Natural killer cell treated with Interleukin-12 subunit alpha and Interleukin-12 subunit beta and Interleukin-15 and Interleukin-18, amount 100 ng/mL, for 72 hours (primary cell): ENCODE results near the gene KRT3. TPM values are rescaled to one million over a fixed set of nuclear protein-coding genes. Genes with fewer than 3 reads are reported as not detected.
A peak's percentile ranks its signal among the peaks of the same experiment; 100 is the strongest.

ENCODE experiments used
- ATAC-seq, 2 donors: fragments of 150-1000 bp; cut with Tn5 transposase in 1 of 2; sonication (Bioruptor Pico), chemical (Tn5 transposase) in 1 of 2; 2 replicates each; pipeline ENCODE4 v1.10.0; 2021
- DNase-seq: peaks from one replicate; pipeline ENCODE4 v3.0.0; 2022; ENCODE audit warnings: low spot score
- H3K27ac Mint-ChIP-seq, 2 donors: 1 replicate in 1 of 2; 2 replicates in 1 of 2; pipeline ENCODE4 v1.8.0; 2022; ENCODE audit warnings: mixed read lengths in 2 of 2, mild to moderate bottlenecking in 1 of 2, moderate library complexity in 1 of 2
- H3K27me3 Mint-ChIP-seq, 2 donors: 1 replicate in 1 of 2; 2 replicates in 1 of 2; pipeline ENCODE4 v1.8.0; 2022; ENCODE audit warnings: mixed read lengths in 2 of 2
- H3K36me3 Mint-ChIP-seq: one replicate; pipeline ENCODE4 v1.8.0; 2022; ENCODE audit warnings: mixed read lengths
- H3K4me1 Mint-ChIP-seq, 2 donors: 1 replicate in 1 of 2; 2 replicates in 1 of 2; pipeline ENCODE4 v1.8.0; 2022; ENCODE audit warnings: low read depth in 2 of 2, mixed read lengths in 2 of 2, mild to moderate bottlenecking in 1 of 2
- H3K4me3 Mint-ChIP-seq: one replicate; pipeline ENCODE4 v1.8.0; 2022; ENCODE audit warnings: mixed read lengths
- H3K9me3 Mint-ChIP-seq: 2 replicates; pipeline ENCODE4 v1.8.0; 2022; ENCODE audit warnings: mixed read lengths
- total RNA-seq, 2 donors: library from RNA; stranded (reverse); gene quantifications; one replicate each; pipeline ENCODE4 v1.2.3, GENCODE V29; 2022

The KRT3 gene
- total RNA-seq, 2 donors from 2014 or later, result not detected

GRCh38 chr12:52814710-52815155 lies 18.8 kb upstream of the KRT3 start:
- H3K36me3 Mint-ChIP-seq, result no peaks in the 10 kb centered on the region
- no peak overlapping the region for H3K4me3 Mint-ChIP-seq
- H3K9me3 Mint-ChIP-seq, result no peaks in the 10 kb centered on the region
- ATAC-seq (no peak), DNase-seq (no peak)
- H3K27ac Mint-ChIP-seq, result no peak overlapping the region
- peaks cover 0 to 4% of the 10 kb centered on the region in 2 donors for H3K4me1 Mint-ChIP-seq
- H3K27me3 Mint-ChIP-seq, result peaks cover 0 to 2% of the 10 kb centered on the region in 2 donors

- no peaks in the 10 kb centered on the region for H3K36me3 Mint-ChIP-seq
- H3K4me1 Mint-ChIP-seq, result peaks cover 0 to 4% of the 10 kb centered on the region in 2 donors
- no peaks in the 10 kb centered on the region for H3K9me3 Mint-ChIP-seq
- H3K27ac Mint-ChIP-seq, result no peak within 1 kb of the TSS
- no peak within 1 kb of the TSS for H3K4me3 Mint-ChIP-seq
- peak in 1 of 2 donors; percentile 40 for ATAC-seq
- DNase-seq, result no peak
- peaks cover 2 to 5% of the 10 kb centered on the region in 2 donors for H3K27me3 Mint-ChIP-seq
Measured at GRCh38 chr12:52813885-52814709, 18.2 kb upstream of the KRT3 start, which contains the start of gene KRT4. Gene KRT4 (minus strand): TSS chr12:52814116. CDS start chr12:52814058, 58 bp downstream.

GRCh38 chr12:52813203-52813819 lies 17.4 kb upstream of the KRT3 start:
- peaks cover 2 to 7% of the 10 kb centered on the region in 2 donors for H3K27me3 Mint-ChIP-seq
- H3K4me1 Mint-ChIP-seq, result peaks cover 0 to 4% of the 10 kb centered on the region in 2 donors
- no peak overlapping the region for H3K27ac Mint-ChIP-seq
- no peak overlapping the region for H3K4me3 Mint-ChIP-seq
- ATAC-seq (no peak), DNase-seq (no peak)
- no peaks in the 10 kb centered on the region for H3K9me3 Mint-ChIP-seq
- no peaks in the 10 kb centered on the region for H3K36me3 Mint-ChIP-seq

- peaks cover 0 to 4% of the 10 kb centered on the region in 2 donors for H3K4me1 Mint-ChIP-seq
- no peaks in the 10 kb centered on the region for H3K36me3 Mint-ChIP-seq
- H3K4me3 Mint-ChIP-seq, result no peak overlapping the region
- DNase-seq (no peak), ATAC-seq (no peak)
- peaks cover 2 to 7% of the 10 kb centered on the region in 2 donors for H3K27me3 Mint-ChIP-seq
- no peaks in the 10 kb centered on the region for H3K9me3 Mint-ChIP-seq
- no peak overlapping the region for H3K27ac Mint-ChIP-seq
Measured at GRCh38 chr12:52812749-52813148, 16.8 kb upstream of the KRT3 start.

- ATAC-seq (no peak), DNase-seq (no peak)
- Mint-ChIP-seq H3K9me3 (no peaks in the 10 kb centered on the region), H3K36me3 (no peaks in the 10 kb centered on the region), H3K27ac (no peak overlapping the region), H3K4me1 (no peaks in the 10 kb centered on the region), H3K27me3 (peaks cover 2 to 7% of the 10 kb centered on the region in 2 donors), H3K4me3 (no peak overlapping the region)
Measured at GRCh38 chr12:52812073-52812400, 16.1 kb upstream of the KRT3 start.

- ATAC-seq, result no peak
- Mint-ChIP-seq H3K9me3 (no peaks in the 10 kb centered on the region), H3K4me3 (no peak overlapping the region), H3K36me3 (no peaks in the 10 kb centered on the region), H3K4me1 (no peaks in the 10 kb centered on the region), H3K27ac (no peak overlapping the region), H3K27me3 (peaks cover 2 to 7% of the 10 kb centered on the region in 2 donors)
- no peak for DNase-seq
Measured at GRCh38 chr12:52811191-52812072, 15.5 kb upstream of the KRT3 start.

GRCh38 chr12:52810554-52810953 lies 14.6 kb upstream of the KRT3 start:
- ATAC-seq (no peak), DNase-seq (no peak)
- H3K4me3 Mint-ChIP-seq, result no peak overlapping the region
- H3K36me3 Mint-ChIP-seq, result no peaks in the 10 kb centered on the region
- no peaks in the 10 kb centered on the region for H3K4me1 Mint-ChIP-seq
- H3K27ac Mint-ChIP-seq, result no peak overlapping the region
- H3K27me3 Mint-ChIP-seq, result peaks cover 2 to 7% of the 10 kb centered on the region in 2 donors
- H3K9me3 Mint-ChIP-seq, result no peaks in the 10 kb centered on the region

GRCh38 chr12:52809166-52809565 lies 13.2 kb upstream of the KRT3 start:
- DNase-seq (no peak), ATAC-seq (no peak)
- H3K27ac Mint-ChIP-seq, result no peak overlapping the region
- H3K9me3 Mint-ChIP-seq, result no peaks in the 10 kb centered on the region
- no peak overlapping the region for H3K4me3 Mint-ChIP-seq
- no peaks in the 10 kb centered on the region for H3K36me3 Mint-ChIP-seq
- H3K27me3 Mint-ChIP-seq, result peaks cover 0 to 7% of the 10 kb centered on the region in 2 donors
- H3K4me1 Mint-ChIP-seq, result no peaks in the 10 kb centered on the region

GRCh38 chr12:52808573-52809160 lies 12.8 kb upstream of the KRT3 start:
- DNase-seq (no peak), ATAC-seq (no peak)
- H3K9me3 Mint-ChIP-seq, result no peaks in the 10 kb centered on the region
- no peaks in the 10 kb centered on the region for H3K36me3 Mint-ChIP-seq
- H3K27ac Mint-ChIP-seq, result no peak overlapping the region
- H3K4me1 Mint-ChIP-seq, result no peaks in the 10 kb centered on the region
- no peak overlapping the region for H3K4me3 Mint-ChIP-seq
- H3K27me3 Mint-ChIP-seq, result peaks cover 0 to 7% of the 10 kb centered on the region in 2 donors

GRCh38 chr12:52807544-52808470 lies 11.9 kb upstream of the KRT3 start:
- Mint-ChIP-seq H3K4me1 (no peaks in the 10 kb centered on the region), H3K9me3 (no peaks in the 10 kb centered on the region), H3K27ac (no peak overlapping the region), H3K27me3 (peaks cover 0 to 7% of the 10 kb centered on the region in 2 donors), H3K36me3 (no peaks in the 10 kb centered on the region), H3K4me3 (no peak overlapping the region)
- DNase-seq (no peak), ATAC-seq (no peak)

- H3K27me3 Mint-ChIP-seq, result peaks cover 0 to 7% of the 10 kb centered on the region in 2 donors
- no peak overlapping the region for H3K4me3 Mint-ChIP-seq
- H3K4me1 Mint-ChIP-seq, result no peaks in the 10 kb centered on the region
- no peak for DNase-seq
- H3K9me3 Mint-ChIP-seq, result no peaks in the 10 kb centered on the region
- no peak for ATAC-seq
- no peaks in the 10 kb centered on the region for H3K36me3 Mint-ChIP-seq
- H3K27ac Mint-ChIP-seq, result no peak overlapping the region
Measured at GRCh38 chr12:52806821-52807543, 11.1 kb upstream of the KRT3 start.

GRCh38 chr12:52806169-52806811 lies 10.4 kb upstream of the KRT3 start:
- DNase-seq (no peak), ATAC-seq (no peak)
- Mint-ChIP-seq H3K27ac (no peak overlapping the region), H3K9me3 (no peaks in the 10 kb centered on the region), H3K4me1 (no peaks in the 10 kb centered on the region), H3K4me3 (no peak overlapping the region), H3K36me3 (no peaks in the 10 kb centered on the region), H3K27me3 (peaks cover 0 to 7% of the 10 kb centered on the region in 2 donors)
